HG02938 (cell line): ENCODE results near the gene NLGN4X.

Experiments used
- ATAC-seq: cut with Tn5 transposase; IDR thresholded peaks from one replicate; pipeline ENCODE4 v1.9.1; 2021; ENCODE audit warnings: mild to moderate bottlenecking, moderate library complexity; ENCODE audit not compliant: unreplicated experiment

NLGN4X gene

DNA sequence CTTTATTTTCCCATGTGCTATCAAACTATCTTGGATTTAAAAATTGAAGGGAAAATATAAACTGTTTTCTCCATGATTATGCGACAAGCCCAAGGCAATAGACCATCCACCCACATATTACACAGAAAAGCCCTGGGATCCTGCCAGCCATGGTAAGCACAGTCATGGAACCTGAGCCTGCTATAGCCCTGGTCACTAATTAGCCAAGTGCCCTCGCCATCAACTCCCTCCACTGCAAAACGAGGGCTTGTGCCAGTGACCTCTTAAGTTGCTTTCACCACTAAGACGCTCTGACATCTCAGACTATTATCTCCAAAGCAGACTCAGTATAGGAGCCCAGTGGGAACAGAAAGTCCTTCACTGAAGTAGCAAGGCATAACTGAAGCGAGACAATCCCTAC lies 69.2 kb downstream of the NLGN4X start:
- no peak for ATAC-seq

DNA sequence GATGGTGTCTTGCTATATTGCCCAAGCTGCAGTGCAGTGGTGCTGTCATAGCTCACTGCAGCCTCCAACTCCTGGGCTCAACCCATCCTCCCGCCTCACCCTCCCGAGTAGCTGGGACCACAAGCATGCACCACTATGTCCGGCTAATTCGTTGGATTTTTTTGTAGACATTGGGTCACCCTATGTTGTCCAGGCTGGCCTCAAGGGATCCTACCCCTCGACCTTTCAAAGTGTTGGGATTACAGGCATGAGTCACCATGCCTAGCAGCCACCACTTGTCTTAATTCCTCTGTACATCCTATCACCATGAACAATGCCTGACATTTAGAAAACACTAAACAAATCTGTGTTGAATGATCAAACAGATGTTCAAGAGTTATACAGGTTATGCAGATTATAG lies 76.7 kb downstream of the NLGN4X start:
- no peak for ATAC-seq

DNA sequence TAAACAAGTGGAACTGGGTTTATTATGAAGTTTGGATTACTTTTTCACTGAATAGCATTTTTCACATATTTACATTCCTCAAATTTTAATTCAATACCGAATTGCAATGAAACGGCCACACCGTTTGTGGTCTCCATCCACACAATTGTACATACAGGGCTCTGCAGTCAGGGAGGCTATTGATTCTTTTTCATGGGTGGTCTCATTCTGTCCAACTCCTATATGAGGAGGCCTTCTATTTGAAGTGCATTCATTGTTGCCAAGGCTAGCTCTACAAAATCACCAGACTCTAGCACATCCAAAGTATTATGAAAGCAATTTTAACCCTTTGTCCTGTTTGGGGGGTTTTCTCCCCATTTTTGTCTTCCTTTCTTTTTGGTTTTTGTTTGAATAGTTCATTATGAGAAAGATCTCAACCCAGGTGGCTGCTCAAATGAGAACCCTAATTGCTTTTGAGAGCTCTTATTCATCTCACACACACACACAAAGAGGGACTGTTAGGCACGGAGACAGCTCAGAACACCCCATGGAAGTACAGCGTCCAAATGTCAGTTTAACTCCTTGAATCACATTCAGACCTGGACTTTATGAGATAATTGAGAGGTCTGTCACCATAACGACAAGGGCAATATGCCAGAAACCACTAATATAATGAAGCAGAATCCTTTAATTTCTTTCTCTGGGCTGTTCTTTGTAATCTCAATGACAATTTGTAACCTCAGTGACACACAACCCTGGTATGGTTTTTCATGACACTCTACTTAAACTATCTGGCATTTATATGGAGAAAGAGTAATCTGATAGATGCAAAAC lies 79.4 kb downstream of the NLGN4X start:
- ATAC-seq: no peak

DNA sequence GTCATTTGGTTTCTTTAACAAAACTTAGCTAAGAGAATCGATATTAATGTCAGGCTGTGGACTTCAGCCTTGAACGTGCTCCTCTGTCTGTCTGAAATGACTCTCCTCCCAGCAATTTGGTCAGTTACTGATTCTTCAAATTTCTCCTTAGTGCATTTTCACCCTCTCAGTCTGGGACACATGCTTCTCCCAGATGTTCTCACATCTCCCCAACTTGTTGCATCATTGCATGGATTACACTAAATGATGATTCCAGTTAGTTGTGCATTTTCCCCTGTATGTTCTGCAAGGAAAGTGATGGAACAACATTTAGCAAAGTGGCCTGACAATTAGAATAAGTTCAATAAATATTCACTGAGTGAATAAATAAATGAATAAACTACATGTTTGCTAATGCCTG lies 94.4 kb downstream of the NLGN4X start:
- no peak for ATAC-seq

DNA sequence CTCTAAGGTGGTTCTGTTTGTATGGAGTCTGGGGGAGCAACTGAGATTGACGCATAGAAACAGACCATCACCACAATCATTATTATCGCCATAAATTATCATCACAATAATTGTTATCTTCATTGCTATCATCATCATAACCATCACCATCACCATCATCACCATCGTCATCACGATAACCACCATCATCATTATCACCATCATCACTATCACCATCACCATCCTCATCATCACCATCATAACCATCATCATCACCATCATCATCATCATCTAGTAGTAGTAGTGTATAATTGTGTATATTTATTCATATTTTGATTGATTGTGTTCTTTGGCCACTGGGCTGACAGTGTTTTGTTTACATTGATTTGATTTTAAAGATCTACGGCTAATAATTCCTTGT lies 95.7 kb downstream of the NLGN4X start:
- no peak for ATAC-seq

DNA sequence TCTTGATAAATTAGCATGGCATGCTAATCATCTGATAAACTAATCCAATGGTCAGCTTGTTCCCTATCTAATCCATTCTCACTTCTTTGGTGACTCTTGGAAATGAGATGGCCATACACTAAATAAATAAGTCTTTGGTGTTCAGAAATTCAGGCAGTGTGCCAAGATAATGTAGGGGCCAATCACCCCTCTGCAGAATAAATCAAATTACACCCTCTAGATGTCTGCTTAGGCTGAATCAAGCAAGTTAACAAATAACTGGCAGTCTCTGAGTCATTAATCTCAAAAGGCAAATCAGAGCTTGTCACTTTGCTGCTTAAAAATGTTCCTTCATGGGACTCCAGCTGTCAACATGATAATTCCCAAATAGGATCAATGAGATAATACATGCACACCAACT lies 97.4 kb downstream of the NLGN4X start:
- ATAC-seq: no peak

DNA sequence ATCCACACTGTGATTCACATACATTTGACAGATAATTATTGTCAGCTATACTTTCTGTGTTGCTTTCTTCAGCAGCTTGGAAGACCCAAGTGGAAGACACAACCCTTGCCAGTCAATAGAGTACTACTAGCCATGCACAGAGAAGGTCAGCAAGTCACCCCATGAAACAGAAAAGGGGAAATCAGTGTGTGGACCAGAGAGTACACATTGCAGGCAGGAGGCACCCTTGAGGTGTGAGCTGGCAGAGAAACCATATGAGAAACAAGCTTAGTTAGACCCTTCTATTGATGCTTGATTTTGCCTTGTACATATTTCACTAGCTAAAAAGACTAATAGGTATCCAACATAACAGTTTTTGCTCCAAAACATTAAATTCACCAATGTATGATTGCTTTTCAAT lies 99.5 kb downstream of the NLGN4X start:
- ATAC-seq: no peak

DNA sequence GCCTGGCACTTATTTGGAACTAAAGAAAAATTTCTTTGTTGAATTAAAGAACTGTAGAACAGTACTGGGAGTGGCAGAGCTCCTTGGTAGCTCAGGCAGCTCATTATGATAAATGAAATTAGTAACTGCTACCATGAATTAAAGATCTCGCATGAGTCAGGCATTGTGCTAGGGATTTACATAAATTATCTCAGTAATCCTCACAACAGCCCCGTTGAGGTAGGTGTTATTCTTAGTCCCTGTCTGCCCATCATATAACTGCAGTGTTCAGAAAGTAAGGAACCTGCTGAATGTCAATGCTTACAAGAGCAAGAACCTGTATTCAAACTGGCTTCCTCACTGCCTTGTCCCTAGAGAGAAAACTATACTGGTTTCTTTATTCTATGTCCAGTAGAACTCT lies 108.3 kb downstream of the NLGN4X start:
- no peak for ATAC-seq

DNA sequence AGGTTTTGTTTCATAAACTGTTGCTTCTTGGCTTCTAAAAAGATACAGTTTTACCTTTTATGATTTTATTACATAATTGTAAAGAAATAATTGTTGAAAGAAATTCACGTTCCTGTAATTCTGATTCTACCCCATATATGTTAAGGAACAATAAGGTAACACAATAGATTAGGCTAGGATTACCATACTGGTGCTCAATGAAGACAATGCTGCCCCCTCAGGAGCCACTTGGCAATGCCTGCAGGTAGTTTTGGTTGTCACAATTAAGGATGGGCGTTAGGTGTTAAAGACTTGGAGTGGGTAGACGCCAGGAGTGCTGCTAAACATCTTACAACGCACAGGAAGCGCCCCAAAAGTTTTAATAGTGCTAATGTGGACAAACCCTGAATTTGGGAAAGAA lies 133.2 kb downstream of the NLGN4X start:
- no peak for ATAC-seq

DNA sequence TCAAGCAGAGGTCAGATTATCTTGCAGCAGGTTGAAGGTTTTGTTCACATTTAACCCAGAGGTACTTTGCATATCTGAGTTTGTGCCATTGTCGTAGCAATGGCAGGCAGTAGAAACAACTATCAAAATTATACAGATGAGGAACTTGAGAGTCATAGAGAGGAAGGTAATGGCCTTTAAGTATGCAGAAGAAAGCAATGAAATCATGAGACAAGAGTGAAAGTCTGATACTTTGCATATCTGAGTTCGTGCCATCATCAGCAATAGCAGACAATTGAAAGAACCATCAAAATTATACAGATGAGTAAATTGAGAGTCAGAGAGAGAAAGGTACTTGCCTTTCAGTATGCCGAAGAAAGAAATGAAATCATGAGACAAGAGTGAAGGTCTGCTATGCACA lies 154.1 kb downstream of the NLGN4X start:
- ATAC-seq: no peak

DNA sequence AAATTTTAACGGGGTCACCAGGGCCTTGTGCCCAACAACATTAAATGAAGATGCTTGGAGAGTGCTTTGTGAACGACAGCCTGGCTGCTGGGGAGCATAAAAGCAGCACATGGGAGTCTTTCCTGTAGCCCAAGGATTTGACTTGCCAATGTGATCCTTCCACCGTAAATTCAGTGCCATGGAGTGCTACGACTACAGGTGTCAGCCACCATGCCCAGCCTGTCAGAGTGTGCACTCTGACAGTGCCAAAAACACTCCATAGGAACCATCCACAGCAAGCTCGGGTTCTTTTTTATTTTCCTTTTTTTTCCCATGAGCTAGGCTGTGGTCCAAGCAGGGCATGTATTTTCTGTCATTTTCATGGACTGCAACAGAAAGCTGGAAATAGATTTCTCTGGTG lies 156.9 kb downstream of the NLGN4X start:
- no peak for ATAC-seq

DNA sequence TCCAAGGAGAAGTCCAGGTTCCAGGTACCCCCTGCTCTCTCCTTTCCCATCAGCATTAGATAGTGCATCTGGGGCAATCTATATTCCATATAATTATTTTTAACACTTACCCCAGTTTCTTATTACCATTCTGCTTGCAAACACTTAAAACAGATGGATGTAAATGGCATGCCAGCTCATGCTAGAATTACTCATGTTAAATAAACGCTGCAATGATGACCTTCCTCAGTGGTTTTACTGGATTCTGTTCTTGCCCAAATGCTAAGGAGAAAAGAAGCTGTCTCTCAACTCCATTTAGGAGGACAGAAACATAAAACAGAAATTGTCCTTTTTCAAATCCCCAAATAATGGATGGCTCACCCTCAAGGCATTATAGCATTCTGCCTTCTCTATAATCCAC lies 161.1 kb downstream of the NLGN4X start:
- no peak for ATAC-seq

DNA sequence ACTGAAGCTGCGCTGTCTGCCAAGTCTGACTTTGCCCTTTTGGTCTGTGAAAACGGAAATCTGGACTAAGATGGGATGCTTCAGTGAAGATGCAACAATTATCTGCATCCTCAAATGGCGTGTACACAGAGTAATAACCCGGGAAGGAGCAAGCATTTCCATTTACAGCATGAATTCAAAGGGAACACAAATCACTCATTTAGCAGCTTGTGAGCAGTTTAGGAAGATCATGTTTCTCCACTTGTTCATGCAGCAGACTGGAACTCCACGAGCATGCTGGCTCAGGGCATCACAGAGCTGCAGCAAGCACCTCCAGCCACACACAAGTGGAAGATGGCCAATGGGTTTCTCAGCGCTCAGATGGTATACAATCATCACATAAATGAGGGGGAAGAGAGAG lies 175.5 kb downstream of the NLGN4X start:
- no peak for ATAC-seq

DNA sequence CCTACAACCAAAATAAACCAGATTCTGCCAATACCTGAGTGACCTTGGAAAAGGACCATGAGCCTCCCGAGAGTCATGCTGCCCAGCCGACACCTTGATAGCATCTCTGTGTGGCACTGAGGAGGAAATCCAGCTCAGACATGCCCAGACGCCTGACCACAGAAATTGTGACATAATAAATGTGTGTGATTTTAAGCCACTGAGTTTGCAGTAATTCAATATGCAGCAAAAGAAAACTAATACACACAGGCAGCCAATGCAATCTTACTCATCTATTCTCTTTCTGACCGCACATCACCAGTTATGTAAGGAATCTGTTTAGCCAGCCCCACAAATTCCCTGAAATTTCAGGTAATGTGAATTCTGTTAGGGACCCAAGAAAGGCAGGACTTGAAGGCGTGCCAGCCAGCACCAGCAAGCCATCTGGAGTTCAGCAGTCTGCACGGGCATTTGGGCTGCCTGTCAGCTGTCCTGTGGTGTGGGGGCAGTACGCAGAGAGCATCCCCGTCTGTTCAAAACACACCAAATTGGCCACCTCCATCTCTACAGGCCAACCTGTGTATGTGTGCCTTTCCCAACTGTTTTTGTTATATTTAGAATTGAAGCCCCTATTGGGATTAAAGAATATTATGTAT lies 176.4 kb downstream of the NLGN4X start:
- ATAC-seq: no peak

DNA sequence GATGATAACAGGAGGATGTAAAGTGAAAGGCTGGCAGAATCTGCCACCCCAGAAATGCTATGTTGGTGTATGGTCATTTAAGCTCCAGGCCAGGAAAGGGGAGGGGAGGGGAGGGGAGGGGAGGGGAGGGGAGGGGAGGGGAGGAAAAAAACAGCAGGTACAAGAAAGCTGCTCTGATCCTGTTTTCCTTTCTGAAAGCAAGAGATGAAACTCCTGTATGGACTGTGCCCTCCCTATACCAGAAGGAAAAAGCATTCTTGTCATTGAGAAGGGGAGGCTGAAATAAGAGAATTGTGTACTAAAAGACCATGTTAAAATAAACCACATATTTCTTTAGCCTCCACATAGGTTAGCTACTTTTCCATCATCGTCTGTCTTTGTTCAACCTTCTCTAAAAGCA lies 179.5 kb downstream of the NLGN4X start:
- no peak for ATAC-seq

DNA sequence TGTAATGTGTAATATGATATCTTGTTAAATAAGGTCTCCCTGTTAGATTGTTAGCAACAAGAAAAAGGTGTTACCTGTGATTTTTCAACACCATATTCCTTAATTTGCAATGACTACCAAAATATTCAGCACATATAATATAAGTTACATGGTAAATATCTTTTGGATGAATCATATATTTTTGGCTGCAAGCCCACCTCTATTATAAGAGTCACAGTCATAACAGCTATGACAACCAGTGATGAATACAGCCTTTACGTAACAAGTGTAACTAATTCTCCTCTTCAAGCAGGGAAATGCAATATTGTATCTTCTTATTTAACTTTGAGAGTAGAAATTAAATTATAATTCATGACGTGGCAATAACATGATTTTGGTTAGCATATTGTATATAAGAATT lies 187.0 kb downstream of the NLGN4X start:
- no peak for ATAC-seq

DNA sequence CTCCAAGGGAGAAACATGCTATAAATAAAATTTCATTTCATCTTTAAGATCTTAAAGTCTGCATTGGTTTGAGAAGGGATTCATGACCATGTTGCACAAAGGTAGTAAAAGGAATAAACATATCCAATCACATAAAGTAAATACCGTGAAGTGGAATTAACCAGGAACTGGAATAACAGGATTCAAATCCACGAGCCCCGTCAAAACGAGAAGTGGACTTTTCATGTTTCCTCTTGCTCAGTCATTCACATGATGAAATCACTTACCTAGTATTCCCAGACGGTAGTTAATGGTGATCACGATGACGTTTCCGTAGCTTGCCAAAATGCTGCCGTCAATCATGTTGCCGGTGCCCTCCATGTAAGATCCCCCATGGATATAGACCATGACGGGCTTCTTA lies 199.7 kb downstream of the NLGN4X start:
- ATAC-seq: no peak

DNA sequence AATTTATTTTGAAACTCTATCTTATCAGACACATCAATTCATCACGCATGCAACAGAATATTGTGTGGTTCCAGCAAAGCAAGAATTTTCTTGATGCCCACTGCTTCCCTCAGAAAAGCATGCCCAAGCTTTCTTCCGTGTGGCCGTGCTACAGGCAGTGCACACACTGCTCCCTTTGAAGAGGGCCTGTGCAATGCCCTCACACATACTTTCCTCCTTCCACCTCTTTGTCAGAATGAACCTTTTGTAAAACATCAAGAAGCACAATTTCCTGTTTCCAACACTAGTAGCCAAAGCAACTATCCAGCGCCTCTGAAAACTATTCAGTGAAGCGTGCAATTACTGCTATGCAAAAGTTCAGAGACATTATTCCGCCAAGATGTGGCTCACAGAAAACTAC lies 201.7 kb downstream of the NLGN4X start:
- no peak for ATAC-seq

DNA sequence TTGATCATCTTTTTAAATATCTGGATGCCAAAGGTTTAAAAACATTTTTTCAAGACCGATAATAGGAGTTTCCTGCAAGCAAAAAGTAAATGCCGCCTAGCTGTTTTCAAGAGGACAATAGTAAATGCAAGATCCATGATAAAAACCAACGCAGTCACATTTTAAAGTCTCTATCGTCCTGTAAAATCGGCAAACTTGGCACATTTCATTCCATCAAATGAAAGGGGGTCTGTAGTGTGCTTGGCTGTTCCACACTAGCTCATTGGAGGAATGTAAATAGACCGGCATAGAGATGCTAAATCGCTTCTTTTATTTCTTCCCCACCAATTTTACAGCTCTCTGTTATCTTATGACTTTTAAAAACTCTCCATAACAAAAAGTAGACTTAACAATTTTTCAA lies 202.2 kb downstream of the NLGN4X start:
- no peak for ATAC-seq

DNA sequence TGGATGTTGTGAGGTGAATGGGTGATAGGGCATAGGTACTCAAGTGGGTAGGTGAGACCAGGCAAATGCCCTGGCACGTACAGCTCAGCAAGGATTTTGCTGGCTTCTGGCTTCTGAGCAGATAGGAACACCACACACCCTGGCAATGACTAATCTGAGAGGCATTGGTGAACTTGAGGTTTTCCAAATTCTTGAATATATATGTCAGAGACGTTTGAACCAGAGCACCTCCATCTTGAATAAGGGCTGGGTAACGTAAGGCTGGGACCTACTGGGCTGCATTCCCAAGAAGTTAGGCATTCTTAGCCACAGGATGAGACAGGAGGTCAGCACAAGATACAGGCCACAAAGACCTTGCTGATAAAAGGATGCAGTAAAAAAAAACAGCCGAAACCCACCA lies 204.5 kb downstream of the NLGN4X start:
- no peak for ATAC-seq

DNA sequence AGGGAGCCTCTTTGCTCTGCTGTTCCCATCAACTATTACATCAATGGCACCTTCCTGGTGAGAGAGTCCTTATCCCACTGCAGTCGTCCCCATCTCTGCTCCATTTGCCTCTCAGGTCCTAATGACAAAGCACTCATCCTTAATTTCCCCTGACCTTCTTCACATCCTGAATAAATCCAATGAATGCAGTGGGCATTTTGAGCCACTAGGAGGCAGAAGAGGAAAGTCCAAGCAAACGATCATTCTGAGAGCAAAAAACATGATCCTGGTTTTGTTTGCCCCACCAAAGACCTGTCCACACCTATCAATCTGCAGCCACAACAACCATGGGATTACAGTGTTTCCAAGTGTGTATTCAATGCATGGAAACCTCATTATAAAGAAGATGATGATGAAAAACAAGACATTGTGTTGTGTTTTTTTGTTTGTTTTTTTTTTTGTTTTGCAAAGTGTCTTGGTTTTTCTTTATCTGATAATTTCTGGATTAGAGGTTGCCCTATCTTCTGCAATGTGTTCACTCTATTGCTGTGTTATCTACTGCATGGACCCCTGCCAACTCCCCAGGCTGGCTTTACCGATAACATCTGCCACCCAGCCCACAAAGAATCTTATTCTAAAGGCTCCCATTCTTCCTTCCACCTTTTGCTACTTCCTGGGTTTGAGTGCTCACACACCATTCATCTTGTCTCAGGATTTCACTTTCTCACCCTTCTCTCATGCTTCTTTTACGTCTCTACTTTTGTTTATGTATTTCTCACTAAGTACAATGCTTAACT lies 207.2 kb downstream of the NLGN4X start:
- ATAC-seq: peak; percentile 54

DNA sequence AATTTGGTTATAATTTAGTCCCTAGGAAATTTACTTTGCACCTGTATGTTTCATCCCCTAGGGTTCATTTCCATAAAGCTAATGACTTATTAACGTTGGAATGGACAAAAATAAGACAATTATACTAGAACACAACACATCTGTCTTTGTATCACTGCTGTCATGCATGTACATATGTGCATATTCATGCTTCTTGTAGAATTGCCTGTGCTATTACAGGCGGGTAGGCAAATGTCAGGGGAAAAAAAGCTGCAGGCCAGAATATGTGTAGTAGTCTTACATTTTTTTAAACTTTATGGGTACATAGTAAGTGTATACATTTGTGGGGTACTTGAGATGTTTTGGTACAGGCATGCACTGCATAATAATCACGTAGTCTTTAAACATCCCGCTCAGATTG lies 209.6 kb downstream of the NLGN4X start:
- ATAC-seq: no peak
